ENCODE results near the gene NGEF.

The NGEF gene

DNA sequence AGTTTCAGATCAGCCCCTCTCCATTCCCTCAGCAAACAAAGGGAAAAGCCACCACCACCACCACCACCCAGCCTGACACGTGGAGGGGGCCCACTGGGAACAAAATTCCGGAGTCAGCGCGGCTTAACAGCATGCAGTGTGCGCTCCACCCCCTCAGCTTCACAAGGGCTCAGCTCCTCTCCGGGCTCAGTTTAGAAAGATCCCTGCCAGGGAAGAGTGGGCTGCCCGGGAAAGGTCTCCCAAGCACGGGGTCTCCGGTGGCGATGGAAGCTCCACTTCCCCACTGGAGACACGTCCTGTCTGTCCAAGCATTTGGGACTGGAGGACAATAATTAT lies 87.3 kb downstream of the NGEF start:
- peaks cover 25% of the 10 kb centered on the region for H3K4me1 Mint-ChIP-seq
- no peak overlapping the region for H3K27ac Mint-ChIP-seq
- peaks cover 7% of the 10 kb centered on the region for H3K9me3 Mint-ChIP-seq
- peak overlapping the region; percentile 32 to 89 (median 54) for H3K4me3 Mint-ChIP-seq
- no peaks in the 10 kb centered on the region for H3K36me3 Mint-ChIP-seq (ENCODE audit: low read depth)
- TF ChIP-seq, protein P1, sequence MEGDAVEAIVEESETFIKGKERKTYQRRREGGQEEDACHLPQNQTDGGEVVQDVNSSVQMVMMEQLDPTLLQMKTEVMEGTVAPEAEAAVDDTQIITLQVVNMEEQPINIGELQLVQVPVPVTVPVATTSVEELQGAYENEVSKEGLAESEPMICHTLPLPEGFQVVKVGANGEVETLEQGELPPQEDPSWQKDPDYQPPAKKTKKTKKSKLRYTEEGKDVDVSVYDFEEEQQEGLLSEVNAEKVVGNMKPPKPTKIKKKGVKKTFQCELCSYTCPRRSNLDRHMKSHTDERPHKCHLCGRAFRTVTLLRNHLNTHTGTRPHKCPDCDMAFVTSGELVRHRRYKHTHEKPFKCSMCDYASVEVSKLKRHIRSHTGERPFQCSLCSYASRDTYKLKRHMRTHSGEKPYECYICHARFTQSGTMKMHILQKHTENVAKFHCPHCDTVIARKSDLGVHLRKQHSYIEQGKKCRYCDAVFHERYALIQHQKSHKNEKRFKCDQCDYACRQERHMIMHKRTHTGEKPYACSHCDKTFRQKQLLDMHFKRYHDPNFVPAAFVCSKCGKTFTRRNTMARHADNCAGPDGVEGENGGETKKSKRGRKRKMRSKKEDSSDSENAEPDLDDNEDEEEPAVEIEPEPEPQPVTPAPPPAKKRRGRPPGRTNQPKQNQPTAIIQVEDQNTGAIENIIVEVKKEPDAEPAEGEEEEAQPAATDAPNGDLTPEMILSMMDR (IDR thresholded peaks at IDR 0.05; ENCODE audit: unreplicated experiment in 3 of 3) = no peak
- H3K27me3 Mint-ChIP-seq (ENCODE audit: low read depth) = peaks cover 80% of the 10 kb centered on the region

DNA sequence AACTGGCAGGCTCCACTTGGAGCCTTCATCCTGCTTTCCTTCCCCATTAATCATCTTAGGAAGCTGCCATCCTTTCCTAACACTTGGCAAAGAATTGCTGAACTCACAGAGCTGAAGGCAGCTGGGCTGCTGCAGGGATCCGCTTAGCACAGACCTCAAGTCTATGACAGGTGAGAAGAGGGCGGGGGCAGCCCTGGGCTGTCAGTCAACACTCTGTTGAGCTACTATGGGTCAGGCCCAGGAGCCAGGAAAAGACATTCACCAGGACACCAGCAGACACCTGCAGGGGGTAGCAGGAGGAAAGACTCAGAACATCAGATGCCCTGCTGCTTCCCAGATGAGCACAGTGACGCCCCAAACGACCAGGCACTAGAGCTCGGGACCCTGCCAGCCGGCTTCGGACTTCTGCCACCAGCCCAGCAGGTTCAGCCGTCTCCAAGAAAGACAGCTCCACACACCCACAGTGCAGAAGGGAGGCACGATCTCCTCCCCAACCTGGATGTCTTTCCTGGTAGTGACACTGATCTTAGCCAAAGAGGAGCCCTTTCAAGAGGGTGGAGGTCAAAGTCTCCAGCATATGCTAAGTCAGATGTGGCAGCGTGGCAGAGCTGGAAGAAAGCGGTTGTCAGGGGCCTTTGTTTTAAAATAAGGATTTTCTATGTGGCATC lies 87.8 kb downstream of the NGEF start:
- Mint-ChIP-seq H3K4me3 (peak overlapping the region; percentile 31 to 89 (median 54)), H3K36me3 (ENCODE audit: low read depth) (no peaks in the 10 kb centered on the region), H3K9me3 (peaks cover 7% of the 10 kb centered on the region), H3K4me1 (peaks cover 25% of the 10 kb centered on the region), H3K27ac (no peak overlapping the region), H3K27me3 (ENCODE audit: low read depth) (peaks cover 78% of the 10 kb centered on the region)
- TF ChIP-seq, protein P1 (IDR thresholded peaks at IDR 0.05; ENCODE audit: unreplicated experiment in 3 of 3) = no peak

DNA sequence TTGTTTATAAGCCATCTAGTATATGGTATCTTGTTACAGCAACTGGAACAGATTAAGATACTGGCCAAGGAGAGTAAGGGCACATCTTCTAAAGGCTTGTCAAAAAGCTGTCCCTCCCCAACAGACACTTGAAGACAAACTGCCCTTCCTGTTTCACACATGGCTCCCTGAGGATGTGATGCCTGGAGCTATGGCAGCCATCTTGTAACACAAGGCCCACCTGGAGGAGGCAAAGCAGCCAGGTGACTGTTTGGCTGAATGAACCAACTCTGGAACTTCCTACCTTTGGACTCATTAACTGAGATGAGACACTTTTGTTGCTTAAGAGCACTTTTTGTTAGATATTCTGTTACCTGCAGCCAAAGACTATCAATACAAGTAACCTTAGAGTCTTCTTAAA lies 88.6 kb downstream of the NGEF start:
- Mint-ChIP-seq H3K4me3 (no peak overlapping the region), H3K4me1 (peaks cover 22% of the 10 kb centered on the region)

DNA sequence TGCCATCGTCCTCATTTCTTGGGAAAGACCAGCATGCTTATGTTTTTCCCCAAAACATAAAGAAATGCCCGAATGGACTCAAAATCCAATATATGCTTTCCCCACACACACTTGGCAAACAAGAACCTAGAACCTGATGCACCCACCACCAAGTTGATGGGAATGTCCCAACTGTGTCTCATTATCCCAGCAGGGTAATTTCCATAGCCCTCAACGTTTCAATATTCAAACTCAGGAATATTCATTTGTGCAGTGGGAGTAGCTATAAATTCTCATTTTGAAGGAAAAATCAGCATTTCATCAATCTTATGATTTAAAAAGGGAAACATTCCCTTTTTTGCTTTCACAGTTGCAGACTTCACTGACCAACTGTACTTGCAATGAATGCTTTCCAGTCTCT lies 92.3 kb downstream of the NGEF start:
- no peak overlapping the region for H3K4me3 Mint-ChIP-seq
- H3K27me3 Mint-ChIP-seq (ENCODE audit: low read depth) = peaks cover 60% of the 10 kb centered on the region
- TF ChIP-seq, protein P1 (IDR thresholded peaks at IDR 0.05; ENCODE audit: unreplicated experiment in 3 of 3) = no peak
- no peaks in the 10 kb centered on the region for H3K36me3 Mint-ChIP-seq (ENCODE audit: low read depth)
- no peak overlapping the region for H3K27ac Mint-ChIP-seq
- peaks cover 2% of the 10 kb centered on the region for H3K9me3 Mint-ChIP-seq
- peaks cover 9% of the 10 kb centered on the region for H3K4me1 Mint-ChIP-seq

More for the DNA sequence above, 88.6 kb downstream of the NGEF start:
- H3K9me3 Mint-ChIP-seq = peaks cover 7% of the 10 kb centered on the region
- no peaks in the 10 kb centered on the region for H3K36me3 Mint-ChIP-seq (ENCODE audit: low read depth)
- peaks cover 75% of the 10 kb centered on the region for H3K27me3 Mint-ChIP-seq (ENCODE audit: low read depth)
- TF ChIP-seq, protein P1 (IDR thresholded peaks at IDR 0.05; ENCODE audit: unreplicated experiment in 3 of 3) = no peak
- no peak overlapping the region for H3K27ac Mint-ChIP-seq

DNA sequence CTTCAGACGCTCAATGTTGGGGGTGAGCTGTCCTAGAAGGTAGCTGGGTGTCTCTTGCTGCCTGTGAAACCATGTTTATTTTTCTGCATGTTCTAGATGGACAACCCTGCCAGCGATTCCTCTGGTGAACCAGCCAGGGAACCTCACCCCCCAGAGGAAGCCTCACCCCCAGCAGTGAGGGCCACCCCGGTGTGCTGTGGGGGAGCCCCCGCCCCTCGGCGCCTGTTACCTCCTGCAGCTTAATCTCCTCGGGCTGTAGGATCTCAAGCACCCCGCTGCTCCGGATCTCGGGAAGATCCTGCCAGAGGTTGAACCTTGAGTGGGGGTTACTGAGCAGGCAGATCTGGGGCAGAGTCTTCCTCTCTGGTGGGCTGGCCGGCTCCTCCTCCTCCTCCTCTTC lies 93.0 kb downstream of the NGEF start:
- Mint-ChIP-seq H3K27me3 (ENCODE audit: low read depth) (peaks cover 53% of the 10 kb centered on the region), H3K4me3 (no peak overlapping the region), H3K9me3 (peaks cover under 1% of the 10 kb centered on the region), H3K36me3 (ENCODE audit: low read depth) (no peaks in the 10 kb centered on the region), H3K4me1 (peaks cover 2% of the 10 kb centered on the region), H3K27ac (no peak overlapping the region)
- TF ChIP-seq, protein P1 (IDR thresholded peaks at IDR 0.05; ENCODE audit: unreplicated experiment in 3 of 3) = no peak

DNA sequence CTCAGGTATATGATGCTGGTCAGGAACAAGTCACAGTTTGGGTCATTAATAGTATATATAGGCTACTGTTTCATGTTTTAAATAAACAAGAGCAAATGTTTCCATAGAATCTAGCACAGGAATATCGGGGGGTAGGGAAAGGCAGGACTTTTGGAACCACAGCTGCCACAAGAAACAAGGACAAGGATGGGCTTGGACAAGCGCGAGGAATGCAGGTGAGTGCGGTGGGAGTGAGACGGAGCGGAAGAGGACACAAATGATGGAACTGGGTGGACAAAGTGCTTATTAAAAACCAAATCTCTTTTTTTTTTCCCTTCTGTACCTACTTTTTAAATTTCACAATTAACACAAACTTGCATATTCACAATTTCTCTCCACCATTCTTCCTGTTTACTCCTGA lies 93.9 kb downstream of the NGEF start:
- Mint-ChIP-seq H3K4me1 (no peaks in the 10 kb centered on the region), H3K27me3 (ENCODE audit: low read depth) (peaks cover 44% of the 10 kb centered on the region), H3K9me3 (no peaks in the 10 kb centered on the region), H3K4me3 (no peak overlapping the region), H3K36me3 (ENCODE audit: low read depth) (no peaks in the 10 kb centered on the region), H3K27ac (no peak overlapping the region)
- TF ChIP-seq, protein P1 (IDR thresholded peaks at IDR 0.05; ENCODE audit: unreplicated experiment in 3 of 3) = no peak

All from nephron (organoid).